Measurements from ENCODE around the gene PYGB. TPM values are rescaled to one million over a fixed set of nuclear protein-coding genes. Genes with fewer than 3 reads are reported as not detected.
"Not testable (repeated sequence)": the region's sequence is repeated elsewhere in the genome, so short reads cannot be mapped to it uniquely, and the experiment has no call there.

Gene PYGB
- total and polyA plus RNA-seq, 2 donors (not counting 1 experiment from before 2014, with no cell fraction given) = 22.5 to 30.6 TPM

GRCh38 chr20:25310921-25311728, 63.2 kb downstream of the PYGB start:
- Histone ChIP-seq H3K9me3 (ENCODE audit: control extremely low read depth in 1 of 3, control insufficient read depth in 2 of 3, insufficient read depth in 1 of 3, low read length in 2 of 3) (peaks cover 0 to 2% (median 0%) of the 10 kb centered on the region in 3 donors), H4K20me1 (ENCODE audit: control insufficient read depth, insufficient read depth, low read length, poor library complexity, severe bottlenecking) (no peaks in the 10 kb centered on the region), H3K4me2 (replicated peaks; ENCODE audit: low read depth, low read length, poor library complexity, severe bottlenecking) (peak overlapping the region; percentile 55), H3K4me3 (ENCODE audit: control extremely low read depth in 1 of 5, extremely low read depth in 1 of 5, insufficient read depth in 1 of 5, low read depth in 2 of 5, low read length in 4 of 5) (peak overlapping the region in 3 of 5 experiments; percentile 4 to 16 (median 4)), H2AFZ (ENCODE audit: insufficient read depth, low read depth, low read length, poor library complexity, severe bottlenecking) (peak overlapping the region; percentile 64), H3K27ac (ENCODE audit: low read length in 2 of 2) (peak overlapping the region in 1 of 2 donors; percentile 16), H3K27me3 (replicated peaks in 1 of 4; ENCODE audit: control extremely low read depth in 1 of 4, control insufficient read depth in 3 of 4, insufficient read depth in 4 of 4, low read length in 3 of 4) (no peaks in the 10 kb centered on the region), H3K9ac (ENCODE audit: low read length) (peak overlapping the region; percentile 32), H3K4me1 (ENCODE audit: control insufficient read depth in 2 of 2, insufficient read depth in 2 of 2, low read length in 2 of 2) (peaks cover 10 to 19% of the 10 kb centered on the region in 2 donors), H3K79me2 (ENCODE audit: control insufficient read depth, insufficient read depth, low read length) (no peaks in the 10 kb centered on the region), H3K36me3 (replicated peaks in 1 of 2; ENCODE audit: control extremely low read depth in 1 of 2, control insufficient read depth in 1 of 2, extremely low read depth in 1 of 2, insufficient read depth in 2 of 2, low read length in 1 of 2) (peaks cover 0 to 2% of the 10 kb centered on the region in 2 experiments)
- intact Hi-C loops (cut with micrococcal nuclease) = loop anchor here (1.0 to 10.0 kb wide), 4 partner anchors 79 to 386 kb away; partner anchors contain the start of genes ABHD12, NANP and ZNF337
- 76% methylated on average over 5 of the region's 6 CpGs for WGBS (ENCODE audit: insufficient coverage)
- Mint-ChIP-seq H3K4me3 (peak overlapping the region; percentile 70), H3K27me3 (no peaks in the 10 kb centered on the region), H3K9me3 (ENCODE audit: insufficient read depth) (no peaks in the 10 kb centered on the region), H3K27ac (peak overlapping the region; percentile 82), H3K4me1 (peaks cover 24% of the 10 kb centered on the region)
- ChIA-PET POLR2A (no interaction called here), CTCF (interaction anchor here (1.4 to 1.6 kb wide), 3 partner anchors 63 to 88 kb away, joined by 4 to 9 read pairs (median 4); partner anchors contain the start of gene PYGB)
- no peak for DNase-seq
- TF ChIP-seq CTCF (IDR thresholded peaks at IDR 0.05) (no peak), EZH2 (IDR thresholded peaks at IDR 0.05; ENCODE audit: borderline replicate concordance, insufficient read depth, low read depth, low read length, poor library complexity, severe bottlenecking) (no peak)
- no peak for ATAC-seq (ENCODE audit: low read depth)

- H2AFZ ChIP-seq (ENCODE audit: insufficient read depth, low read depth, low read length, poor library complexity, severe bottlenecking); H3K4me3 ChIP-seq (ENCODE audit: control extremely low read depth in 1 of 5, extremely low read depth in 1 of 5, insufficient read depth in 1 of 5, low read depth in 2 of 5, low read length in 4 of 5); H3K9ac ChIP-seq (ENCODE audit: low read length); DNase-seq; H3K9me3 ChIP-seq (ENCODE audit: control extremely low read depth in 1 of 3, control insufficient read depth in 2 of 3, insufficient read depth in 1 of 3, low read length in 2 of 3); H3K4me3 Mint-ChIP-seq; H3K27ac ChIP-seq (ENCODE audit: low read length in 2 of 2); H3K79me2 ChIP-seq (ENCODE audit: control insufficient read depth, insufficient read depth, low read length); H4K20me1 ChIP-seq (ENCODE audit: control insufficient read depth, insufficient read depth, low read length, poor library complexity, severe bottlenecking); CTCF ChIA-PET; POLR2A ChIA-PET; H3K27me3 Mint-ChIP-seq; H3K36me3 ChIP-seq (replicated peaks in 1 of 2; ENCODE audit: control extremely low read depth in 1 of 2, control insufficient read depth in 1 of 2, extremely low read depth in 1 of 2, insufficient read depth in 2 of 2, low read length in 1 of 2); H3K27ac Mint-ChIP-seq; H3K9me3 Mint-ChIP-seq (ENCODE audit: insufficient read depth); ATAC-seq (ENCODE audit: low read depth); H3K27me3 ChIP-seq (replicated peaks in 1 of 4; ENCODE audit: control extremely low read depth in 1 of 4, control insufficient read depth in 3 of 4, insufficient read depth in 4 of 4, low read length in 3 of 4); H3K4me2 ChIP-seq (replicated peaks; ENCODE audit: low read depth, low read length, poor library complexity, severe bottlenecking): not testable (repeated sequence)
- H3K4me1 Mint-ChIP-seq = peaks cover 33% of the 10 kb centered on the region
- H3K4me1 ChIP-seq (ENCODE audit: control insufficient read depth in 2 of 2, insufficient read depth in 2 of 2, low read length in 2 of 2) = peaks cover 10 to 24% of the 10 kb centered on the region in 2 donors
- intact Hi-C loops (cut with micrococcal nuclease) = loop anchor here (5.0 to 10.0 kb wide), 2 partner anchors 312 to 385 kb away; partner anchors contain the start of genes NANP and ZNF337
- WGBS (ENCODE audit: insufficient coverage) = 80% methylated on average over 5 of the region's 33 CpGs
Measured at GRCh38 chr20:25312716-25313115, 64.8 kb downstream of the PYGB start.

Data from B cell (primary cell).